Omental fat pad (tissue), 4 donors: Measurements from ENCODE around the gene MAT2B. TPM values are rescaled to one million over a fixed set of nuclear protein-coding genes. Genes with fewer than 3 reads are reported as not detected.

Experiments
- ATAC-seq: fragments of 150-250 bp; one replicate; pipeline ENCODE4 v1.9.1; 2016; ENCODE audit warnings: mild to moderate bottlenecking, moderate library complexity; ENCODE audit not compliant: low FRiP score
- DNase-seq: peaks from one replicate; pipeline ENCODE4 v3.0.0-alpha.2; 2019; ENCODE audit warnings: low spot score
- total RNA-seq, 4 donors: library from RNA; depleted of rRNA; stranded (reverse); fragments of >200 nt; gene quantifications; one replicate each; pipeline ENCODE4 v1.1.0, GENCODE V29; 2016
- TF ChIP-seq, protein P1 (sequence below), 3 donors: fragments of 450-650 bp; IDR thresholded peaks; one replicate each; pipeline ENCODE4 v1.5.1; 2016 to 2017; ENCODE audit warnings: antibody characterized with exemption in 3 of 3, mild to moderate bottlenecking in 3 of 3, moderate library complexity in 2 of 3

Gene MAT2B
- total RNA-seq, 4 donors from 2014 or later = 25.7 to 55.0 (median 41.3) TPM

DNA sequence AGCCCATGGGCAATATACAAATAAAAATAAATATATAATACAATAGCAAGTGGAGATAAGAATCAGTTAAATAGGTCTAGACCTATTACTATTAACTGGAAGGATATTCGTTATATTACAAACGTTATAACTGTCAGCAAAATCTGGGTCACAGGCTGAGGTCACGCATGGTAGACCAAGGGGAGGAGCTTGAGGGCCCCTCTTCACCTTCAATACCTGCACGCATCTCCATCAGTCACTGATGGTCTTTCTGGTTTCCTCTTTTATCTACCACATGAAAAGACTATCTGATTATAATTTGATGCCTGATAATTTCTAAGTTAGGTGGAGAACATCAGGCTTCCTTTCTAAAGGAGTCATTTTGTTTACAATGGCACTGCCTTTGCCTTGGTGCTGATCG lies 43.2 kb downstream of the MAT2B start:
- TF ChIP-seq, protein P1, sequence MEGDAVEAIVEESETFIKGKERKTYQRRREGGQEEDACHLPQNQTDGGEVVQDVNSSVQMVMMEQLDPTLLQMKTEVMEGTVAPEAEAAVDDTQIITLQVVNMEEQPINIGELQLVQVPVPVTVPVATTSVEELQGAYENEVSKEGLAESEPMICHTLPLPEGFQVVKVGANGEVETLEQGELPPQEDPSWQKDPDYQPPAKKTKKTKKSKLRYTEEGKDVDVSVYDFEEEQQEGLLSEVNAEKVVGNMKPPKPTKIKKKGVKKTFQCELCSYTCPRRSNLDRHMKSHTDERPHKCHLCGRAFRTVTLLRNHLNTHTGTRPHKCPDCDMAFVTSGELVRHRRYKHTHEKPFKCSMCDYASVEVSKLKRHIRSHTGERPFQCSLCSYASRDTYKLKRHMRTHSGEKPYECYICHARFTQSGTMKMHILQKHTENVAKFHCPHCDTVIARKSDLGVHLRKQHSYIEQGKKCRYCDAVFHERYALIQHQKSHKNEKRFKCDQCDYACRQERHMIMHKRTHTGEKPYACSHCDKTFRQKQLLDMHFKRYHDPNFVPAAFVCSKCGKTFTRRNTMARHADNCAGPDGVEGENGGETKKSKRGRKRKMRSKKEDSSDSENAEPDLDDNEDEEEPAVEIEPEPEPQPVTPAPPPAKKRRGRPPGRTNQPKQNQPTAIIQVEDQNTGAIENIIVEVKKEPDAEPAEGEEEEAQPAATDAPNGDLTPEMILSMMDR (IDR thresholded peaks at IDR 0.05) = no peak
- ATAC-seq = no peak
- no peak for DNase-seq

DNA sequence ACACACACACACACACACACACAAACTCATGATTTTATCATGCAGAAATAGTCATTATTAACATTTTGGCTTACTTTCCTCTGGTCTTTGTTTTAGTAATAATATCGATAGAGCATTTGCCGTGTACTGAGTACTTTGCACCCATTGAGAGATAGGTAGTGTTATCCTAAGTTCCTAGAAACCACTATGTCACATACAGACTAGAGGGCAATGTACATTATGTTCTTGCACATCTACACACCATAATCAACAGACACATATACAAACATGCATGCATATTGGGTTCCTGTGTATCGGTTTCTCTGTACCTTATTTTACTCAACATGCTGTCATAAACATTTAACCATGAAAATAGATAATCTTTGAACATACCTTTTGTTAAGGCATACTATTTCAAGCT lies 45.7 kb downstream of the MAT2B start:
- ATAC-seq (no peak), DNase-seq (no peak)
- TF ChIP-seq, protein P1 (IDR thresholded peaks at IDR 0.05) = no peak

GRCh38 chr5:163552536-163552935 lies 47.1 kb downstream of the MAT2B start:
- ATAC-seq (no peak), DNase-seq (no peak)
- TF ChIP-seq, protein P1 (IDR thresholded peaks at IDR 0.05) = no peak

DNA sequence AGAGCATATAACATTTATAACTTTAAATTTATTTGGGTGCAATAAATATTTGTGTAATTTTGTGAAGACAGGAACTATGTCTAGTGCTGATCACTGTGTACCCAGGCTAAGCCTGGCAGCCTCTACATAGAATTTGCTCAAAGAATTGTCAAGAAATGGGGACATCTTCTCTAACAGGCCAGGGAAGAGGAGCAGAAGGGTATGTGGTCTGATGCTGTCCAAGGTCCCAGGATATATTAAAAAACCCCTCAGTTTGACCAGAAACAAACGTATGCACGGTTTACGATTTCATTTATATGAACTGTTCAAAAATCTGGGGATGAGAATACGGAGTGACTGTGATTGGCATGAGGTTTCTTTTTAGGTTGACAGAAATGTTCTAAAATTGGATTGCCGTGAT lies 55.9 kb downstream of the MAT2B start:
- ATAC-seq = no peak
- DNase-seq = no peak
- TF ChIP-seq, protein P1 (IDR thresholded peaks at IDR 0.05) = no peak

DNA sequence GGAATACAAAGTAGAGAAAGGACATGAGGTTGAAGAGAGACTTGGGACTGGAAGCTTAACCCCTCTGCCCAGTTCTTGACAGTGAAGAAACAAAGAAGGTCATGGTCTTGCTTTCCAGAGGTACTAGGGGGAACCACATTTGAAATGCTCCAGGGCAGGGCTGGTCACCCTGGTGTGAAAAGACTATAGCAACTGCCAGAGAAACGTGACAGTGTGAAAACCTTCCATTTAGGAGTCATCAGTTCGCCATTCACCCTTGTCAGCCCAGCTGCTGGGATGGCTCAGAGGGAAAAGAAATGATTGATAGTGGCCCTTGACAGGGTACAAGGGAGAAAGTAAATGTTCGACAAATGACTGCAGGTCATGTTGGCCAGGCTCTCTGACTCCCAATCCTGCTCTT lies 56.7 kb downstream of the MAT2B start:
- TF ChIP-seq, protein P1 (IDR thresholded peaks at IDR 0.05) = no peak
- DNase-seq (no peak), ATAC-seq (no peak)

- no peak for ATAC-seq
Measured at GRCh38 chr5:163563112-163563511, 57.7 kb downstream of the MAT2B start.

GRCh38 chr5:163563880-163564279 lies 58.5 kb downstream of the MAT2B start:
- ATAC-seq (no peak), DNase-seq (no peak)
- TF ChIP-seq, protein P1 (IDR thresholded peaks at IDR 0.05) = no peak

More at GRCh38 chr5:163563112-163563511, 57.7 kb downstream of the MAT2B start:
- no peak for DNase-seq
- TF ChIP-seq, protein P1 (IDR thresholded peaks at IDR 0.05) = no peak
